WTC11 (cell line): ENCODE results near the gene PPARD. TPM values are rescaled to one million over a fixed set of nuclear protein-coding genes. Genes with fewer than 3 reads are reported as not detected.

Source experiments
- ATAC-seq: fragments of 200-7000 bp; cut with Tn5 transposase; 2 replicates; pipeline ENCODE4 v1.10.0; 2021; ENCODE audit warnings: mild to moderate bottlenecking, moderate library complexity
- CTCF ChIA-PET: fragments of 300-600 bp; sonication (Branson Sonifier 250); formaldehyde crosslinking; loops from one replicate; lab custom pipeline; 2021; ENCODE audit warnings: antibody characterized with exemption; lab: Charles Lee
- POLR2A ChIA-PET: fragments of 350-600 bp; sonication (Branson Sonifier 250); formaldehyde crosslinking; loops from one replicate; lab custom pipeline; 2021; ENCODE audit warnings: antibody characterized with exemption; lab: Charles Lee
- DNase-seq: peaks from one replicate; pipeline ENCODE4 v3.0.0; 2021; ENCODE audit warnings: low spot score
- H3K27ac Mint-ChIP-seq: 2 replicates; pipeline ENCODE4 v1.8.0; 2021; ENCODE audit warnings: mixed read lengths
- H3K27me3 Mint-ChIP-seq: 2 replicates; pipeline ENCODE4 v1.8.0; 2021; ENCODE audit warnings: low read depth, mild to moderate bottlenecking, moderate library complexity, mixed read lengths
- H3K36me3 Mint-ChIP-seq: 2 replicates; pipeline ENCODE4 v1.8.0; 2021; ENCODE audit warnings: mixed read lengths
- H3K4me1 Mint-ChIP-seq: 2 replicates; pipeline ENCODE4 v1.8.0; 2022; ENCODE audit warnings: mixed read lengths
- H3K4me3 Mint-ChIP-seq: 2 replicates; pipeline ENCODE4 v1.8.0; 2021; ENCODE audit warnings: mild to moderate bottlenecking, moderate library complexity, mixed read lengths
- H3K9me3 Mint-ChIP-seq: 2 replicates; pipeline ENCODE4 v1.8.0; 2021; ENCODE audit warnings: mixed read lengths
- E2F4 ChIP-seq: sonication (generic); formaldehyde crosslinking; IDR thresholded peaks from 2 replicates; pipeline ENCODE4 v1.8.1; 2022; ENCODE audit warnings: low read depth, mild to moderate bottlenecking, moderate library complexity, missing genetic modification reagents, borderline replicate concordance
- ETV6 ChIP-seq: sonication (generic); formaldehyde crosslinking; IDR thresholded peaks from 2 replicates; pipeline ENCODE4 v1.8.1; 2022; ENCODE audit warnings: mild to moderate bottlenecking, missing genetic modification reagents
- FOXP1 ChIP-seq: sonication (generic); formaldehyde crosslinking; IDR thresholded peaks from 2 replicates; pipeline ENCODE4 v1.8.0; 2022; ENCODE audit warnings: missing genetic modification reagents, mild to moderate bottlenecking, moderate library complexity, borderline replicate concordance
- GABPB1 ChIP-seq: sonication (generic); formaldehyde crosslinking; IDR thresholded peaks from 2 replicates; pipeline ENCODE4 v1.8.1; 2023; ENCODE audit warnings: mild to moderate bottlenecking, missing genetic modification reagents
- GTF2I ChIP-seq: fragments of 250-450 bp; sonication (Bioruptor Pico); conservative IDR thresholded peaks from 2 replicates; pipeline ENCODE4 v1.4.0; 2021; ENCODE audit warnings: mild to moderate bottlenecking
- IRF1 ChIP-seq: sonication (generic); formaldehyde crosslinking; IDR thresholded peaks from 2 replicates; pipeline ENCODE4 v1.8.0; 2023; ENCODE audit warnings: missing genetic modification reagents
- KAT7 ChIP-seq: sonication (generic); formaldehyde crosslinking; IDR thresholded peaks from 2 replicates; pipeline ENCODE4 v1.8.1; 2023; ENCODE audit warnings: missing genetic modification reagents, mild to moderate bottlenecking, borderline replicate concordance
- MAX ChIP-seq: sonication (generic); formaldehyde crosslinking; IDR thresholded peaks from 2 replicates; pipeline ENCODE4 v1.8.0; 2022; ENCODE audit warnings: mild to moderate bottlenecking, missing genetic modification reagents
- MLX ChIP-seq: sonication (generic); formaldehyde crosslinking; IDR thresholded peaks from 2 replicates; pipeline ENCODE4 v1.8.1; 2023; ENCODE audit warnings: mild to moderate bottlenecking, missing genetic modification reagents, moderate library complexity
- NFE2L1 ChIP-seq: sonication (generic); formaldehyde crosslinking; IDR thresholded peaks from 2 replicates; pipeline ENCODE4 v1.8.1; 2023; ENCODE audit warnings: missing genetic modification reagents
- SMAD3 ChIP-seq: sonication (generic); formaldehyde crosslinking; IDR thresholded peaks from 2 replicates; pipeline ENCODE4 v1.8.0; 2022; ENCODE audit warnings: missing genetic modification reagents, mild to moderate bottlenecking, borderline replicate concordance
- SP1 ChIP-seq: sonication (generic); formaldehyde crosslinking; conservative IDR thresholded peaks from 2 replicates; pipeline ENCODE4 v1.8.1; 2022; ENCODE audit warnings: missing genetic modification reagents
- ZNF138 ChIP-seq: sonication (generic); formaldehyde crosslinking; conservative IDR thresholded peaks from 2 replicates; pipeline ENCODE4 v1.8.1; 2022; ENCODE audit warnings: mild to moderate bottlenecking, moderate library complexity, missing genetic modification reagents
- ZNF232 ChIP-seq: sonication (generic); formaldehyde crosslinking; IDR thresholded peaks from 2 replicates; pipeline ENCODE4 v1.8.0; 2022; ENCODE audit warnings: mild to moderate bottlenecking, missing genetic modification reagents
- ZNF396 ChIP-seq: fragments of 250-450 bp; sonication (Bioruptor Pico); IDR thresholded peaks from 2 replicates; pipeline ENCODE4 v1.8.0; 2021; ENCODE audit warnings: mild to moderate bottlenecking, moderate library complexity, borderline replicate concordance
- ZNF423 ChIP-seq: fragments of 250-450 bp; sonication (Bioruptor Pico); IDR thresholded peaks from 2 replicates; pipeline ENCODE4 v2.1.2; 2022; ENCODE audit warnings: mild to moderate bottlenecking, moderate library complexity
- total RNA-seq: library from RNA; stranded (reverse); gene quantifications from 3 replicates; pipeline ENCODE4 v1.2.3, GENCODE V29; 2021
- TF ChIP-seq, protein P1 (sequence below): sonication (generic); formaldehyde crosslinking; IDR thresholded peaks from 2 replicates; pipeline ENCODE4 v1.8.0; 2023; ENCODE audit warnings: missing genetic modification reagents, mild to moderate bottlenecking, borderline replicate concordance
- TF ChIP-seq, protein P2 (sequence below): sonication (generic); formaldehyde crosslinking; IDR thresholded peaks from 2 replicates; pipeline ENCODE4 v1.8.0; 2022; ENCODE audit warnings: mild to moderate bottlenecking, missing genetic modification reagents
- TF ChIP-seq, protein P3 (sequence below): sonication (generic); formaldehyde crosslinking; IDR thresholded peaks from 2 replicates; pipeline ENCODE4 v1.8.0; 2022; ENCODE audit warnings: missing genetic modification reagents
- TF ChIP-seq, protein P4 (sequence below): sonication (generic); formaldehyde crosslinking; IDR thresholded peaks from 2 replicates; pipeline ENCODE4 v1.8.1; 2022; ENCODE audit warnings: mild to moderate bottlenecking, moderate library complexity, missing genetic modification reagents

PPARD gene
- total RNA-seq, 1 experiment from 2014 or later: 14.7 TPM

DNA sequence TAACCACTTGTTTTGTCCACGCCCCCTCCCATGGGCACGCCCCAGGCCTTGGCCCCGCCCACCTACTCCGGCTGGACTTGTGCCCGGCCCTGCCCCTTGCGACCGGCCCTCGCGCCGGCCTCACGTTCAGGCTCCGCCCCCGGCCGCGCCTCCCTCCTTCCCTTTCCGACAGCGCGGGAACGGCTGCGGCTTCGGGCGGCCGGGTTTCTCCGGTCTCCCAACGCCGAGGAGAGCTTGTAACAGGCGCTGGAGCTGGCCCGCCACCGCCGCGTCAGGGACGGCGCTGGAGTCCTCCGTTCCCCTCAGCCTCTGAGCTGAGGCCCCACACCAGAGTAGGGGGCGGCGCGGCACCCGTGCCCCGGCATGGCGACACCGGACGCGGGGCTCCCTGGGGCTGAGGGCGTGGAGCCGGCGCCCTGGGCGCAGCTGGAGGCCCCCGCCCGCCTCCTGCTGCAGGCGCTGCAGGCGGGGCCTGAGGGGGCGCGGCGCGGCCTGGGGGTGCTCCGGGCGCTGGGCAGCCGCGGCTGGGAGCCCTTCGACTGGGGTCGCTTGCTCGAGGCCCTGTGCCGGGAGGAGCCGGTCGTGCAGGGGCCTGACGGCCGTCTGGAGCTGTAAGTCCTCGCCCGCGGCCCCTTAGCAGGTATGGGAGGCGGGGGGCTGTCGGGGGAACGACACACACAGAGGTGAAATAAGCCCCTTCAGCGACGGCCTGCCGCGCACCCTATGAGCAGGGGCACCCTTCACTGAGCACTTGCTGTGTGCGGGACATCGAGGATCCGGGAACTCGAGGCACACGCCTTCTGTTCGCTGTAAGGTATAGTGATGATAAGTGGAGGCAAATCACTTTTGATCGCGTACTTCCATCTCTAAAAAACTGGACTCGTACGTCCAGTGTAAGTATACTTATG, 110.1 kb downstream of the PPARD start, which contains the start of gene FANCE:
FANCE (plus strand) TSS at position 156 of the 908 bp plus-strand sequence; CDS start at position 364, 208 bp downstream.
- peaks cover 11% of the 10 kb centered on the region for H3K27me3 Mint-ChIP-seq
- H3K27ac Mint-ChIP-seq: peak within 1 kb of the TSS; percentile 53; the same call in 1 of the 2 replicates
- ATAC-seq (peak; percentile 95), DNase-seq (peak; percentile 100)
- POLR2A ChIA-PET: interaction anchor here (0.8 to 1.9 kb wide), 6 partner anchors 15 to 134 kb away, joined by 3 to 5 read pairs (median 4); partner anchors contain the start of gene RPL10A
- CTCF ChIA-PET: interaction anchor here (0.6 to 8.9 kb wide), 13 partner anchors 16 to 284 kb away, joined by 3 to 157 read pairs (median 4); partner anchors contain the start of genes ARMC12, DEF6, PPARD and RPL10A
- peak within 1 kb of the TSS; percentile 68 for H3K4me3 Mint-ChIP-seq
- H3K9me3 Mint-ChIP-seq: no peaks in the 10 kb centered on the region
- H3K4me1 Mint-ChIP-seq: peaks cover 34% of the 10 kb centered on the region
- peaks cover 14% of the 10 kb centered on the region for H3K36me3 Mint-ChIP-seq
- TF ChIP-seq ZNF138 (CRISPR knock-in tag) (no peak), FOXP1 (CRISPR knock-in tag) (peak; percentile 60; the same call in 1 of the 2 replicates), SMAD3 (0 out of 2 replicates have a peak, but pooled peaks have one; percentile 21), GTF2I (CRISPR knock-in tag) (no peak), ZNF423 (peak; percentile 82), GABPB1 (CRISPR knock-in tag) (peak; percentile 61; the same call in 1 of the 2 replicates), ZNF396 (CRISPR knock-in tag) (no peak), NFE2L1 (peak; percentile 41; the same call in 1 of the 2 replicates), KAT7 (CRISPR knock-in tag) (0 out of 2 replicates have a peak, but pooled peaks have one; percentile 27), MAX (CRISPR knock-in tag) (peak; percentile 79), IRF1 (no peak), ZNF232 (CRISPR knock-in tag) (0 out of 2 replicates have a peak, but pooled peaks have one; percentile 67), ETV6 (CRISPR knock-in tag) (peak; percentile 43; the same call in 1 of the 2 replicates), E2F4 (peak; percentile 71; the same call in 1 of the 2 replicates), SP1 (CRISPR knock-in tag) (peak; percentile 82), MLX (CRISPR knock-in tag) (no peak)
- TF ChIP-seq, protein P1, sequence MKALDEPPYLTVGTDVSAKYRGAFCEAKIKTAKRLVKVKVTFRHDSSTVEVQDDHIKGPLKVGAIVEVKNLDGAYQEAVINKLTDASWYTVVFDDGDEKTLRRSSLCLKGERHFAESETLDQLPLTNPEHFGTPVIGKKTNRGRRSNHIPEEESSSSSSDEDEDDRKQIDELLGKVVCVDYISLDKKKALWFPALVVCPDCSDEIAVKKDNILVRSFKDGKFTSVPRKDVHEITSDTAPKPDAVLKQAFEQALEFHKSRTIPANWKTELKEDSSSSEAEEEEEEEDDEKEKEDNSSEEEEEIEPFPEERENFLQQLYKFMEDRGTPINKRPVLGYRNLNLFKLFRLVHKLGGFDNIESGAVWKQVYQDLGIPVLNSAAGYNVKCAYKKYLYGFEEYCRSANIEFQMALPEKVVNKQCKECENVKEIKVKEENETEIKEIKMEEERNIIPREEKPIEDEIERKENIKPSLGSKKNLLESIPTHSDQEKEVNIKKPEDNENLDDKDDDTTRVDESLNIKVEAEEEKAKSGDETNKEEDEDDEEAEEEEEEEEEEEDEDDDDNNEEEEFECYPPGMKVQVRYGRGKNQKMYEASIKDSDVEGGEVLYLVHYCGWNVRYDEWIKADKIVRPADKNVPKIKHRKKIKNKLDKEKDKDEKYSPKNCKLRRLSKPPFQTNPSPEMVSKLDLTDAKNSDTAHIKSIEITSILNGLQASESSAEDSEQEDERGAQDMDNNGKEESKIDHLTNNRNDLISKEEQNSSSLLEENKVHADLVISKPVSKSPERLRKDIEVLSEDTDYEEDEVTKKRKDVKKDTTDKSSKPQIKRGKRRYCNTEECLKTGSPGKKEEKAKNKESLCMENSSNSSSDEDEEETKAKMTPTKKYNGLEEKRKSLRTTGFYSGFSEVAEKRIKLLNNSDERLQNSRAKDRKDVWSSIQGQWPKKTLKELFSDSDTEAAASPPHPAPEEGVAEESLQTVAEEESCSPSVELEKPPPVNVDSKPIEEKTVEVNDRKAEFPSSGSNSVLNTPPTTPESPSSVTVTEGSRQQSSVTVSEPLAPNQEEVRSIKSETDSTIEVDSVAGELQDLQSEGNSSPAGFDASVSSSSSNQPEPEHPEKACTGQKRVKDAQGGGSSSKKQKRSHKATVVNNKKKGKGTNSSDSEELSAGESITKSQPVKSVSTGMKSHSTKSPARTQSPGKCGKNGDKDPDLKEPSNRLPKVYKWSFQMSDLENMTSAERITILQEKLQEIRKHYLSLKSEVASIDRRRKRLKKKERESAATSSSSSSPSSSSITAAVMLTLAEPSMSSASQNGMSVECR (CRISPR knock-in tag): peak; percentile 77; the same call in 1 of the 2 replicates
- TF ChIP-seq, protein P2, sequence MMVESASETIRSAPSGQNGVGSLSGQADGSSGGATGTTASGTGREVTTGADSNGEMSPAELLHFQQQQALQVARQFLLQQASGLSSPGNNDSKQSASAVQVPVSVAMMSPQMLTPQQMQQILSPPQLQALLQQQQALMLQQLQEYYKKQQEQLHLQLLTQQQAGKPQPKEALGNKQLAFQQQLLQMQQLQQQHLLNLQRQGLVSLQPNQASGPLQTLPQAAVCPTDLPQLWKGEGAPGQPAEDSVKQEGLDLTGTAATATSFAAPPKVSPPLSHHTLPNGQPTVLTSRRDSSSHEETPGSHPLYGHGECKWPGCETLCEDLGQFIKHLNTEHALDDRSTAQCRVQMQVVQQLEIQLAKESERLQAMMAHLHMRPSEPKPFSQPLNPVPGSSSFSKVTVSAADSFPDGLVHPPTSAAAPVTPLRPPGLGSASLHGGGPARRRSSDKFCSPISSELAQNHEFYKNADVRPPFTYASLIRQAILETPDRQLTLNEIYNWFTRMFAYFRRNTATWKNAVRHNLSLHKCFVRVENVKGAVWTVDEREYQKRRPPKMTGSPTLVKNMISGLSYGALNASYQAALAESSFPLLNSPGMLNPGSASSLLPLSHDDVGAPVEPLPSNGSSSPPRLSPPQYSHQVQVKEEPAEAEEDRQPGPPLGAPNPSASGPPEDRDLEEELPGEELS (CRISPR knock-in tag): peak; percentile 49; the same call in 1 of the 2 replicates
- TF ChIP-seq, protein P3, sequence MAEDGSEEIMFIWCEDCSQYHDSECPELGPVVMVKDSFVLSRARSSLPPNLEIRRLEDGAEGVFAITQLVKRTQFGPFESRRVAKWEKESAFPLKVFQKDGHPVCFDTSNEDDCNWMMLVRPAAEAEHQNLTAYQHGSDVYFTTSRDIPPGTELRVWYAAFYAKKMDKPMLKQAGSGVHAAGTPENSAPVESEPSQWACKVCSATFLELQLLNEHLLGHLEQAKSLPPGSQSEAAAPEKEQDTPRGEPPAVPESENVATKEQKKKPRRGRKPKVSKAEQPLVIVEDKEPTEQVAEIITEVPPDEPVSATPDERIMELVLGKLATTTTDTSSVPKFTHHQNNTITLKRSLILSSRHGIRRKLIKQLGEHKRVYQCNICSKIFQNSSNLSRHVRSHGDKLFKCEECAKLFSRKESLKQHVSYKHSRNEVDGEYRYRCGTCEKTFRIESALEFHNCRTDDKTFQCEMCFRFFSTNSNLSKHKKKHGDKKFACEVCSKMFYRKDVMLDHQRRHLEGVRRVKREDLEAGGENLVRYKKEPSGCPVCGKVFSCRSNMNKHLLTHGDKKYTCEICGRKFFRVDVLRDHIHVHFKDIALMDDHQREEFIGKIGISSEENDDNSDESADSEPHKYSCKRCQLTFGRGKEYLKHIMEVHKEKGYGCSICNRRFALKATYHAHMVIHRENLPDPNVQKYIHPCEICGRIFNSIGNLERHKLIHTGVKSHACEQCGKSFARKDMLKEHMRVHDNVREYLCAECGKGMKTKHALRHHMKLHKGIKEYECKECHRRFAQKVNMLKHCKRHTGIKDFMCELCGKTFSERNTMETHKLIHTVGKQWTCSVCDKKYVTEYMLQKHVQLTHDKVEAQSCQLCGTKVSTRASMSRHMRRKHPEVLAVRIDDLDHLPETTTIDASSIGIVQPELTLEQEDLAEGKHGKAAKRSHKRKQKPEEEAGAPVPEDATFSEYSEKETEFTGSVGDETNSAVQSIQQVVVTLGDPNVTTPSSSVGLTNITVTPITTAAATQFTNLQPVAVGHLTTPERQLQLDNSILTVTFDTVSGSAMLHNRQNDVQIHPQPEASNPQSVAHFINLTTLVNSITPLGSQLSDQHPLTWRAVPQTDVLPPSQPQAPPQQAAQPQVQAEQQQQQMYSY (CRISPR knock-in tag): no peak
- TF ChIP-seq, protein P4, sequence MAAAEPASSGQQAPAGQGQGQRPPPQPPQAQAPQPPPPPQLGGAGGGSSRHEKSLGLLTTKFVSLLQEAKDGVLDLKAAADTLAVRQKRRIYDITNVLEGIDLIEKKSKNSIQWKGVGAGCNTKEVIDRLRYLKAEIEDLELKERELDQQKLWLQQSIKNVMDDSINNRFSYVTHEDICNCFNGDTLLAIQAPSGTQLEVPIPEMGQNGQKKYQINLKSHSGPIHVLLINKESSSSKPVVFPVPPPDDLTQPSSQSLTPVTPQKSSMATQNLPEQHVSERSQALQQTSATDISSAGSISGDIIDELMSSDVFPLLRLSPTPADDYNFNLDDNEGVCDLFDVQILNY (CRISPR knock-in tag): peak; percentile 96
